ENCODE results near the gene LRP1B.

GRCh38 chr2:142040556-142040955 is 90.3 kb downstream of the LRP1B start:
- no peak for TF ChIP-seq POLR2A (IDR thresholded peaks at IDR 0.05; ENCODE audit: low read depth, low read length)
- no peak for TF ChIP-seq POLR2AphosphoS5 (IDR thresholded peaks at IDR 0.05; ENCODE audit: low read depth, low read length)
